Right atrium auricular region (tissue), 2 donors: Measurements from ENCODE around the gene CKM. TPM values are rescaled to one million over a fixed set of nuclear protein-coding genes. Genes with fewer than 3 reads are reported as not detected.
A peak's percentile ranks its signal among the peaks of the same experiment; 100 is the strongest.

Experiments
- DNase-seq: peaks from one replicate; pipeline ENCODE4 v3.0.0-alpha.2; 2019; ENCODE audit warnings: low spot score
- H3K27ac ChIP-seq, 2 donors: fragments of 200-600 bp; sonication (generic); 1 replicate in 1 of 2; 2 replicates in 1 of 2; pipeline ENCODE4 v1.5.1; 2016 to 2019
- H3K27me3 ChIP-seq, 2 donors: fragments of 200-600 bp; sonication (generic); one replicate each; pipeline versions ENCODE4 v1.5.1 to v1.6.0; 2017 to 2019
- H3K36me3 ChIP-seq: fragments of 200-600 bp; sonication (generic); one replicate; pipeline ENCODE4 v1.5.1; 2016
- H3K4me1 ChIP-seq, 2 donors: fragments of 200-600 bp; sonication (generic); one replicate each; pipeline versions ENCODE4 v1.5.1 to v1.6.0; 2017 to 2019
- H3K4me3 ChIP-seq, 2 donors: fragments of 200-600 bp; sonication (generic); 1 replicate in 1 of 2; 2 replicates in 1 of 2; pipeline ENCODE4 v1.5.1; 2017 to 2019; ENCODE audit warnings: mild to moderate bottlenecking in 1 of 2, moderate library complexity in 1 of 2
- H3K9me3 ChIP-seq, 2 donors: fragments of 200-600 bp; sonication (generic); one replicate each; pipeline ENCODE4 v1.5.1; 2019
- total RNA-seq, 2 donors: library from RNA; depleted of rRNA; stranded (reverse); fragments of >200 nt; gene quantifications; one replicate each; pipeline ENCODE4 v1.1.0, GENCODE V29; 2016
- TF ChIP-seq, protein P1 (sequence below), 2 donors: fragments of 200-600 bp; sonication (generic); IDR thresholded peaks; one replicate each; pipeline ENCODE4 v1.5.1; 2019; ENCODE audit warnings: antibody characterized with exemption in 2 of 2

CKM gene
- total RNA-seq, 2 donors from 2014 or later = 3,033 to 6,121 TPM

DNA sequence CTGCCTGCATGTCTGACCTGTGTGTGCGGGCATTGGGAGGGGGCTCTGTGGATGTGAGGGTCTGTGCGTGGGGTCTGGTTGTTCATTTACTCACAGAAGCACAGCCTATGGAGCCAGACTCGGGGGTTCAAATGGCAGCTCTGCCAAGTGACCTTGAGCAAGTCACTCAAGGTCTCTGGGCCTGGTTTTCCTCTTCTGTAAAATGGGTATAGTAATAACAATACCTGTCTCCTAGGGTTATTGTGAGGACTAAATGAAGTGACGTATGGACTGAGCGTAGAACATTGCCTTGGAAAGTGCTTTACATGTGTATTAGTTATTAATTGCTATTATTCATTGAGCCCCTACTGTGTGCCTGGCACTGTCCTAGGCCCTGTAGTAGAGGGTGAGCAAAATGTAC, 24.4 kb downstream of the CKM start:
- peaks cover 0 to 9% of the 10 kb centered on the region in 2 donors for H3K4me1 ChIP-seq
- TF ChIP-seq, protein P1, sequence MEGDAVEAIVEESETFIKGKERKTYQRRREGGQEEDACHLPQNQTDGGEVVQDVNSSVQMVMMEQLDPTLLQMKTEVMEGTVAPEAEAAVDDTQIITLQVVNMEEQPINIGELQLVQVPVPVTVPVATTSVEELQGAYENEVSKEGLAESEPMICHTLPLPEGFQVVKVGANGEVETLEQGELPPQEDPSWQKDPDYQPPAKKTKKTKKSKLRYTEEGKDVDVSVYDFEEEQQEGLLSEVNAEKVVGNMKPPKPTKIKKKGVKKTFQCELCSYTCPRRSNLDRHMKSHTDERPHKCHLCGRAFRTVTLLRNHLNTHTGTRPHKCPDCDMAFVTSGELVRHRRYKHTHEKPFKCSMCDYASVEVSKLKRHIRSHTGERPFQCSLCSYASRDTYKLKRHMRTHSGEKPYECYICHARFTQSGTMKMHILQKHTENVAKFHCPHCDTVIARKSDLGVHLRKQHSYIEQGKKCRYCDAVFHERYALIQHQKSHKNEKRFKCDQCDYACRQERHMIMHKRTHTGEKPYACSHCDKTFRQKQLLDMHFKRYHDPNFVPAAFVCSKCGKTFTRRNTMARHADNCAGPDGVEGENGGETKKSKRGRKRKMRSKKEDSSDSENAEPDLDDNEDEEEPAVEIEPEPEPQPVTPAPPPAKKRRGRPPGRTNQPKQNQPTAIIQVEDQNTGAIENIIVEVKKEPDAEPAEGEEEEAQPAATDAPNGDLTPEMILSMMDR (IDR thresholded peaks at IDR 0.05) = no peak
- H3K36me3 ChIP-seq = peaks cover 8% of the 10 kb centered on the region
- H3K27me3 ChIP-seq = no peaks in the 10 kb centered on the region
- no peak for DNase-seq
- no peak overlapping the region for H3K4me3 ChIP-seq
- H3K27ac ChIP-seq = no peak overlapping the region
- no peaks in the 10 kb centered on the region for H3K9me3 ChIP-seq

DNA sequence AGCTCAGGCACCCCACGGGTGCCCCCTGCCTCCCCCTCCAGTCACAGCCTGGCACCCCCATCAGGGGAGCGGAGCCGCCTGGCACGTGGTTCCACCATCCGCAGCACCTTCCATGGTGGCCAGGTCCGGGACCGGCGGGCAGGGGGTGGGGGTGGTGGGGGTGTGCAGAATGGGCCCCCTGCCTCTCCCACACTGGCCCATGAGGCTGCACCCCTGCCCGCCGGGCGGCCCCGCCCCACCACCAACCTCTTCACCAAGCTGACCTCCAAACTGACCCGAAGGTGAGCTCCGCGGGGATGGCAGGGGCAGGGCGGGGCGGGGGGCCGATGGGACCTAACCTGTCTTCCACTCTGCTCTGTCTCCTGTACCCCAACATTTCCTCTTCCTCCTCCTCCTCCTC, 25.0 kb downstream of the CKM start:
- Histone ChIP-seq H3K4me1 (peaks cover 0 to 9% of the 10 kb centered on the region in 2 donors), H3K27ac (no peak overlapping the region), H3K9me3 (no peaks in the 10 kb centered on the region), H3K36me3 (peaks cover 8% of the 10 kb centered on the region), H3K27me3 (no peaks in the 10 kb centered on the region), H3K4me3 (no peak overlapping the region)
- no peak for DNase-seq
- TF ChIP-seq, protein P1 (IDR thresholded peaks at IDR 0.05) = no peak

DNA sequence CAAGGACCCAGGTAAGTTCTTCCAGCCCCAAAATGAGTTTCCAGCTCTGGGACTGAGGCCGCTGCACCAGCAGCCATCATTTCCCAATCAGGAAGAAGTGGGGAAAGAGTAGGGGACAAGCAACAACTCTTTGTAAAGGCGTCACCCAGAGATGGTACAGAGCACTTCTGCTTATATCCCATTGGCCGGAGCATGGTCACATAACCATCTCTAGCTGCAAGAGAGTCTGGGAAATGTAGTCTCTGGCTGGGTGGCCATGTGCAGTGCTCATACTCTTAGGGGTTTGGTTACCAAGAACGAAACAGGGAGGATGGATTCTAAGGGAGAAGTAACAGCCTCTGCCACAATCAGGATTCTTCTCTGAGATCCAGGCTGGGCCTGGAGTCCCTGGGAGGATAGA, 26.3 kb downstream of the CKM start:
- TF ChIP-seq, protein P1 (IDR thresholded peaks at IDR 0.05) = no peak
- Histone ChIP-seq H3K4me3 (no peak overlapping the region), H3K27me3 (no peaks in the 10 kb centered on the region), H3K4me1 (peaks cover 0 to 9% of the 10 kb centered on the region in 2 donors), H3K27ac (no peak overlapping the region), H3K36me3 (peaks cover 8% of the 10 kb centered on the region), H3K9me3 (no peaks in the 10 kb centered on the region)
- DNase-seq = no peak

DNA sequence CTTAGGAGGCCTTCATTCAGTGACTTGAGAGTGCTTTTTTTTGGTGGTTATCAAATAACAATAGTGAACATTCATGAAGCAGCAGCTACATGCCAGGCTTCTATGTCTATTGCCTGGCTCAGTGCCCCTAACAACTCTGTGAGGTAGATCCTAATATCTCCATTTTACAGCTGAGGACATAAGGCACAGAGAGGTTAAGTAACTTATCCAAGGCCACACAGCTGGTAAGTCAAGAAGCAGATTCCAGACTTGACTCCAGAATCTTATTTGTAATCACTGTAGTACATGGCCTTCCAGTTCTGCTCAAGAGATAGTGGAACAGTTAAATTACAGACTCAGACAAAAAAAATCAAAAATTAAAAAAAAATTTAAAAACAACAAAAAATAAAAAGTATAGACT, 26.8 kb downstream of the CKM start:
- H3K27me3 ChIP-seq = no peaks in the 10 kb centered on the region
- H3K9me3 ChIP-seq = no peaks in the 10 kb centered on the region
- DNase-seq = no peak
- no peak overlapping the region for H3K27ac ChIP-seq
- no peak overlapping the region for H3K4me3 ChIP-seq
- TF ChIP-seq, protein P1 (IDR thresholded peaks at IDR 0.05) = no peak
- peaks cover 12% of the 10 kb centered on the region for H3K36me3 ChIP-seq
- H3K4me1 ChIP-seq = peaks cover 0 to 9% of the 10 kb centered on the region in 2 donors

DNA sequence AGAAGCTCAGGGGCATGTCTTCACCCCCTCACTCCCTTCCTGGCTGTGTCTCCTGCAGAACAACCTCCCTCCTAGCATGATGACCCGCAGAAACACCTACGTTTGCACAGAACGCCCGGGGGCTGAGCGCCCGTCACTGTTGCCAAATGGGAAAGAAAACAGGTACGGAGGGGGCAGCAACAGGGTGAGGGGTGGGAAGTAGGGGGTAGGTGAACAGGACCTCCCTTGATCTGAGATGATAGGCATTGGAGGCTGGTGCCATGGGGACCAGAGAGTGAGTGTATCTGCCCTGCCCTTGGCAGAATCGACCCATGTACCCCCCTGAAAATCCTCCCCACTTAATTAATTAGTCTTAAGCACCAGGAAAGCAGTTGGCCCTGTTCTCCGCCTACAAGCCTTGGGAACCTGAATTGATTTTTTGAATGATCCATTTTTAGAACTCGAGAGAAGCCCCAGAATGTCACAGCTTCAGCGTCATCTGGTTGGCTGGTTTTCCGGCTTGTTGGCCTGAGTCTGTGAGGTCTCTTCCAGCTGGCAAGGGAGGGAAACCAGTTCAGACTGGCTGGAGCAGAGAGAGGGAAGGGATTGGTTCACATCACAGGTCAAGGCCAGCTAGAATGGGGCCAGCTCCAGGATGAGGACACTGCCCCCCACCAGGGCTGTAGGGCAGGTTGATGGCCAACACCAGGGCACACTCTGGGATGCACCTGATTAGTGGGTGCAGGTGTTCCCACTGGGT, 28.2 kb downstream of the CKM start:
- no peaks in the 10 kb centered on the region for H3K27me3 ChIP-seq
- H3K4me3 ChIP-seq = no peak overlapping the region
- no peak for DNase-seq
- peaks cover 16% of the 10 kb centered on the region for H3K36me3 ChIP-seq
- H3K4me1 ChIP-seq = peaks cover 0 to 9% of the 10 kb centered on the region in 2 donors
- H3K9me3 ChIP-seq = no peaks in the 10 kb centered on the region
- peak overlapping the region; percentile 48 to 78 for H3K27ac ChIP-seq
- TF ChIP-seq, protein P1 (IDR thresholded peaks at IDR 0.05) = no peak

DNA sequence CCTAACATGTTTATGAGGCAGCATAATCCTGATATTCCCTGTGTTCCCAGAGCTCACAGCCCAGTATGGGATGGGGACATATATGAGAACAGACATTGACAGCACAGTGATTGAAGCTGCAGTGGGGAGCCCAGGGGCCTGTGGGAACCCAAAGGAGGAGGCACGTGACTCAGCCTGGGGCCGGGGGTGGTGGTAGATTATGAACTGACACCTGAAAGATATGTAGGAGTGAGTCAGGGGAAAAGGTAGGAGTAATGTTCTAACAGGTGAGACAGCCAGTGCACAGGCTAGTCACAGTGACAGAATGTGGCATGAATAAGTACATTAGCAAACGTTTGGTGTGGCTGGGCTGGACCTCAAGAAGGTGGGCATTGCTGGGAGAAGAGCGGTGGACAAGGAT, 29.0 kb downstream of the CKM start:
- Histone ChIP-seq H3K4me1 (peaks cover 0 to 9% of the 10 kb centered on the region in 2 donors), H3K36me3 (peaks cover 12% of the 10 kb centered on the region), H3K4me3 (no peak overlapping the region), H3K27me3 (no peaks in the 10 kb centered on the region), H3K9me3 (no peaks in the 10 kb centered on the region), H3K27ac (peak overlapping the region; percentile 48 to 78)
- no peak for DNase-seq
- TF ChIP-seq, protein P1 (IDR thresholded peaks at IDR 0.05) = no peak
